Measurements from ENCODE around the gene RIN1.
"Not testable (repeated sequence)": the region's sequence is repeated elsewhere in the genome, so short reads cannot be mapped to it uniquely, and the experiment has no call there.

GRCh38 chr11:66373690-66374287, 37.6 kb upstream of the RIN1 start:
- TF ChIP-seq TEAD4 (IDR thresholded peaks at IDR 0.05; ENCODE audit: low read length); TEAD4 (CRISPR knock-in tag; IDR thresholded peaks at IDR 0.05; ENCODE audit: borderline replicate concordance); FOXA1 (IDR thresholded peaks at IDR 0.05; ENCODE audit: borderline replicate concordance); HNRNPLL (IDR thresholded peaks at IDR 0.05; ENCODE audit: low read depth, low read length, poor library complexity, severe bottlenecking); ZNF347 (CRISPR knock-in tag; IDR thresholded peaks at IDR 0.05; ENCODE audit: low read depth); HIVEP1 (CRISPR knock-in tag; IDR thresholded peaks at IDR 0.05); PHF21A (IDR thresholded peaks at IDR 0.05; ENCODE audit: borderline replicate concordance, low read depth); NFYB (IDR thresholded peaks at IDR 0.05; ENCODE audit: extremely low read depth, insufficient read length): not testable (repeated sequence)

Measured in K562 (cell line).